Muscle layer of colon (tissue), 2 donors: Measurements from ENCODE around the gene NOTCH1.
"Not testable (repeated sequence)": the region's sequence is repeated elsewhere in the genome, so short reads cannot be mapped to it uniquely, and the experiment has no call there.

ENCODE experiments used
- H3K27ac ChIP-seq: one replicate; pipeline ENCODE4 v1.7.0; 2013; ENCODE audit warnings: low read depth, mild to moderate bottlenecking, low read length, moderate library complexity
- H3K27me3 ChIP-seq, 2 donors: one replicate each; pipeline ENCODE4 v1.7.0; 2013; ENCODE audit warnings: low read length in 2 of 2, mild to moderate bottlenecking in 2 of 2; ENCODE audit not compliant: insufficient read depth in 2 of 2, control insufficient read depth in 1 of 2
- H3K36me3 ChIP-seq: one replicate; pipeline ENCODE4 v1.7.0; 2013; ENCODE audit warnings: mild to moderate bottlenecking, low read length; ENCODE audit not compliant: insufficient read depth
- H3K4me1 ChIP-seq: one replicate; pipeline ENCODE4 v1.7.0; 2013; ENCODE audit warnings: mild to moderate bottlenecking, low read length; ENCODE audit not compliant: insufficient read depth
- H3K4me3 ChIP-seq, 2 donors: one replicate each; pipeline ENCODE4 v1.7.0; 2013; ENCODE audit warnings: low read length in 2 of 2, low read depth in 1 of 2, mild to moderate bottlenecking in 1 of 2, moderate library complexity in 1 of 2
- H3K9ac ChIP-seq: one replicate; pipeline ENCODE4 v1.7.0; 2013; ENCODE audit warnings: low read length
- H3K9me3 ChIP-seq: one replicate; pipeline ENCODE4 v1.7.0; 2013; ENCODE audit warnings: mild to moderate bottlenecking, low read length
- donor health status: abdominal sarcoma.
- donor health status: Adenocarcinoma of cecum.

NOTCH1 gene

DNA sequence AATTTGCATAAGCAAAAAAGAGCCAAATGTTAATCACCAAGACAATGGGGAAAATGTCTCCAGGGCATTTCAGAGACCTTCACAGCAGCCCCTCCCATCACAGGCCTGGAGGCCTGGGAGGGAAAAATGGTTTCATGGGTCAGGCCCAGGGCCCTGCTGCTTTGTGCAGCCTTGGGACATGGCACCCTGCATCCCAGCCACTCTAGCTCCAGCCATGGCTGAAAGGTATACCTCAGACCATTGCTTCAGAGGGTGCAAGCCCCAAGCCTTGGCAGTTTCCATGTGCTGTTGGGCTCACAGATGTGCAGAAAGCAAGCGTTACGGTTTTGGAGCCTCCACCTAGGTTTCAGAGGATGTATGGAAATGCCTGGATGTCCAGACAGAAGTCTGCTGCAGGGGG lies 13.5 kb upstream of the NOTCH1 start:
- H3K9ac ChIP-seq, H3K4me3 ChIP-seq, H3K9me3 ChIP-seq, H3K27me3 ChIP-seq, H3K27ac ChIP-seq, H3K36me3 ChIP-seq: not testable (repeated sequence)
- H3K4me1 ChIP-seq = peaks cover 19% of the 10 kb centered on the region

- H3K9ac ChIP-seq, H3K27me3 ChIP-seq, H3K4me3 ChIP-seq, H3K27ac ChIP-seq, H3K36me3 ChIP-seq, H3K9me3 ChIP-seq: not testable (repeated sequence)
- peaks cover 19% of the 10 kb centered on the region for H3K4me1 ChIP-seq
Observed at GRCh38 chr9:136558846-136559245, 13.0 kb upstream of the NOTCH1 start.

DNA sequence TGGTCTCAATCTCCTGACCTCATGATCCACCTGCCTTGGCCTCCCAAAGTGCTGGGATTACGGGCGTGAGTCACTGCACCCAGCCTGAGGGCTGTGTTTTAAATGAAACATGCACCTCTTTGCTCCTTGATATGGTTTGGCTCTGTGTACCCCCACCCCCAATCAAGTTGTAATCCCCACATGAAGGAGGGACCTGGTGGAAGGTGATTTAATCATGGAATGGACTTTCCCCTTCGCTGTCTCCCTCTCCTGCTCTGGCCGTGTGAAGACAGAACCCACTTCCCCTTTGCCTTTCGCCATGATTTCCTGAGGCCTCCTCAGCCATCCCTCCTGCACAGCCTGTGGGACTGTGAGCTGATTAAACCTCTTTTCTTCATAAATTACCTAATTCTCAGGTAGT lies 12.5 kb upstream of the NOTCH1 start:
- Histone ChIP-seq H3K9me3 (no peaks in the 10 kb centered on the region), H3K27ac (no peak overlapping the region), H3K36me3 (no peaks in the 10 kb centered on the region), H3K27me3 (no peaks in the 10 kb centered on the region), H3K4me3 (no peak overlapping the region), H3K4me1 (peaks cover 19% of the 10 kb centered on the region), H3K9ac (no peak overlapping the region)

DNA sequence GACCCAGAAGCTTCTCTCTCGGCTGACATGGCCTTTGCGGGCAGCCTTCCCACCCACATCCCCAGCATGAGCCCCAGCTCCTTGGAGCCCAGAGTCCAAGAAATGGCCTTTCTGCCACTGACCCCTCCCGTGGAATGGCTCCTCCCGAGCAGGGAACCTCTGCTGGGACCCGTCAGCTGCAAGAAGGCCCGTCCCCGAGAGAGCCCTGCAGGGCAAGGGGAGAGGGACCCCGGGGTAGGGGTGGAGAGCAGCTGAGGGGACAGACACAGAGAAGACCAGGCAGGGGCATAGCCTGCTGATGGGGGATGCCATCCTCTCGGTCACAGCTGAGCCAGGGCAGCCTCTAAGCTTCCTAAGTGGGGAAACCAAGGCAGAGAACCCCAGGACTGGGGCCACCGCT lies 11.2 kb upstream of the NOTCH1 start:
- no peak overlapping the region for H3K27ac ChIP-seq
- H3K9ac ChIP-seq = no peak overlapping the region
- no peaks in the 10 kb centered on the region for H3K36me3 ChIP-seq
- no peak overlapping the region for H3K4me3 ChIP-seq
- no peaks in the 10 kb centered on the region for H3K9me3 ChIP-seq
- no peaks in the 10 kb centered on the region for H3K27me3 ChIP-seq
- H3K4me1 ChIP-seq = peaks cover 32% of the 10 kb centered on the region

DNA sequence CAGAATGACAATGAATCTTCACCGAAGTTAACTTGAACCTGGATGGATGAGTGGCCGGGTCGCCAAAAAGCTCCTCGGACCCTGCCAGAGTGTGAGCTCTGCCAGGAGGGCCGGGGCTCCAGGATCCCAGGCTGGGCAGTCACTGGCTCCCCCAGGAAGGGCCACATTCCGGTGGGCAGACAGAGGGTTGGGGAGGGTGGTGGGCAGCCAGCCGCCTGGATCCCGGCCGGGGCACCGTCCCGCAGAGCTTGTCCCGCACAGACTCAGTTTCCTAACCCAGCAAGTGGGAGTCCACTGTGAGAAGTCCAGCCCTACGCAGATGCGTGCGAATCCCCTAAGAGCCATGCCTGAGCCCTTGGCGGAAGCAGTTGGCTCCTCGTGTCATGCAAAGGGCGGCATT lies 10.3 kb upstream of the NOTCH1 start:
- H3K27ac ChIP-seq = no peak overlapping the region
- no peaks in the 10 kb centered on the region for H3K27me3 ChIP-seq
- H3K4me1 ChIP-seq = peaks cover 41% of the 10 kb centered on the region

DNA sequence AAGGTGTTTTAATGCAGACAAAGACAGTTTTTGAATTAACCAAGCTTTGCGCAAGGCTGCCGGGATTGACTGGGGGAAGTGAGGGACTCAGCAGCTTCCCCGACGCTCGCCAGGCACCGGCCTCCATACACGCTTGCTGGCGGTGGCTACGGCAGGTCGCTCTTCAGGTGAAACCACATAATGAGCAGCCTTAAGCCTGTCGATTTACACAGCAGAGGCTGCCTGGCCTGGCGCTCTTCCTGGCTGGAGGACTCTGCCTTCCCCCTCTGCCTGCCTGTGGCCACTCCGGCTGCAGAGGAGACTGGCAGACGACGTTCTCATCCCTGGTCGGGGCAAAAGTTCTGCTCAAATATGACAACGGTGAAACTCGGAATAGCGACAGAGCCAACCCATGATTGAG lies 9.0 kb upstream of the NOTCH1 start:
- Histone ChIP-seq H3K36me3 (no peaks in the 10 kb centered on the region), H3K27ac (peak overlapping the region; percentile 58), H3K9me3 (no peaks in the 10 kb centered on the region), H3K4me3 (no peak overlapping the region), H3K4me1 (peaks cover 54% of the 10 kb centered on the region), H3K9ac (no peak overlapping the region), H3K27me3 (no peaks in the 10 kb centered on the region)

More for the DNA sequence above, 10.3 kb upstream of the NOTCH1 start:
- no peaks in the 10 kb centered on the region for H3K9me3 ChIP-seq
- no peak overlapping the region for H3K9ac ChIP-seq
- H3K4me3 ChIP-seq = no peak overlapping the region
- H3K36me3 ChIP-seq = no peaks in the 10 kb centered on the region

GRCh38 chr9:136553581-136553980 lies 7.7 kb upstream of the NOTCH1 start:
- Histone ChIP-seq H3K4me1 (peaks cover 67% of the 10 kb centered on the region), H3K27ac (no peak overlapping the region), H3K27me3 (no peaks in the 10 kb centered on the region), H3K9ac (no peak overlapping the region), H3K4me3 (no peak overlapping the region), H3K9me3 (no peaks in the 10 kb centered on the region), H3K36me3 (no peaks in the 10 kb centered on the region)

- Histone ChIP-seq H3K36me3 (no peaks in the 10 kb centered on the region), H3K27me3 (no peaks in the 10 kb centered on the region), H3K27ac (peak overlapping the region; percentile 82), H3K4me3 (peak overlapping the region in 1 of 2 donors; percentile 63), H3K9ac (peak overlapping the region; percentile 74), H3K9me3 (no peaks in the 10 kb centered on the region), H3K4me1 (peaks cover 77% of the 10 kb centered on the region)
Observed at GRCh38 chr9:136552117-136552703, 6.4 kb upstream of the NOTCH1 start.

DNA sequence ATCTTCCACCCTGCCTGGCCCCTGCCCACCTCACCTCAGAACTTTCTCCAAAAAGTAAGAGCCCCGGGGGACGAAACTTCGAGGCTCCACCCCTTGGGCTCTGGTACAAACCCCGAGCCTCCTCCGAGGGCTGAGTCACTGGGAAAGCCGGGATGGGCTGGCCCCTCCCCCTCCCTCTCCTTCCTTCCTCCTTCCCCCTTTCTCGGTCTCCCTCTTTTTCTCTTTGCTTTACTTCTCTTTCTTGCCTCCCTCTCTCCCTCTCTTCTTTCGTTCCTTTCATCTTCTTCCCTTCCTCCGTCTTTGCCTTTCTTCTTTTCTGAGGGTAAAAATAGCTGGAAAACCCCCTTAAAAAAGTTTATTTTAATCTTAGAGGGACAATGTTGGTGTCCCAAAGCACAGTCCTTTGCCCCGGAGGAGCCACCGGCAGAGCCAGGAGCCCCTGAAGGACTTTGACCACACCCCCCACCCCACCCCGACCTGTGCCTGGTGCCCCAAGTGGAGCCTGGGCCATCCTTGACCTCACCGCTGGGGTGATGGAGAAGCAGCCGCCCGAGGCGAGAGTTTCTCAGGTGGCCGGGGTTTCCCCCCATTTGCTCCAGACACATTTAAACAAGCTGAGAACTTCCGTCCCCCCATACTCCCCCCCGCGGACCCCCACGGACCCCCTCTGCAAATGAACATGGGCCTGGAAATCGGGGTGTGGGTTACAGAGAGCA lies 5.7 kb upstream of the NOTCH1 start:
- H3K27ac ChIP-seq = peak overlapping the region; percentile 82

GRCh38 chr9:136550439-136551289 lies 4.8 kb upstream of the NOTCH1 start:
- H3K27ac ChIP-seq = peak overlapping the region; percentile 68
- peaks cover 82% of the 10 kb centered on the region for H3K4me1 ChIP-seq
- peak overlapping the region; percentile 73 for H3K9ac ChIP-seq
- no peaks in the 10 kb centered on the region for H3K27me3 ChIP-seq
- H3K4me3 ChIP-seq = peak overlapping the region in 1 of 2 donors; percentile 58
- H3K9me3 ChIP-seq = no peaks in the 10 kb centered on the region
- no peaks in the 10 kb centered on the region for H3K36me3 ChIP-seq

More for the DNA sequence above, 5.7 kb upstream of the NOTCH1 start:
- Histone ChIP-seq H3K4me3 (peak overlapping the region in 1 of 2 donors; percentile 63), H3K9me3 (no peaks in the 10 kb centered on the region), H3K36me3 (no peaks in the 10 kb centered on the region), H3K27me3 (no peaks in the 10 kb centered on the region), H3K4me1 (peaks cover 82% of the 10 kb centered on the region), H3K9ac (peak overlapping the region; percentile 74)
